Measurements from ENCODE around the gene ARHGEF16. TPM values are rescaled to one million over a fixed set of nuclear protein-coding genes. Genes with fewer than 3 reads are reported as not detected.

The ARHGEF16 gene
- polyA plus RNA-seq, 1 of the 3 experiments (the other 2 are of a cell fraction), result 0.18 TPM

DNA sequence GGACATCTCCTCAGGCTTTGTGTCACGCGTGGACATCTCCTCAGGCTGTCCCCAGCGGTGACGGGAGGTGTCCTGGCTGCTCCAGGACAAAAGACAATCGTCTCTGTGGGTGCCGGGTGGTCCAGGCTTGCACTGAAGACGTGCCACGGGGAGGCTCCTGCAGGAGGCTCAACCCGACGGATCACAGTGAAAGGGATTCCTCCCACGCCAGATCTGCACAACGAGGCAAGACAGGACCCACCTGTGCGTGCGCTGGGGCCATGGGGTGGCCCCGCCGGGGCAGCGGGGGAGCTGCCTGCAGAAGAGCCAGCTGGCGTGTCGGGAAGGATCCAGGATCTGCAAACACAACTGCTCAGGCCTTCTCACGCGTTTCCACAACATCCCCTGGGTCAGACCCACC is 18.8 kb upstream of the ARHGEF16 start (continued):
- TF ChIP-seq USF1 (IDR thresholded peaks at IDR 0.05; ENCODE audit: borderline replicate concordance, low read depth), result no peak
- TF ChIP-seq RXRA (IDR thresholded peaks at IDR 0.05; ENCODE audit: borderline replicate concordance, low read depth), result no peak
- TF ChIP-seq EP300 (IDR thresholded peaks at IDR 0.05; ENCODE audit: borderline replicate concordance in 1 of 2, low read depth in 1 of 2, low read length in 1 of 2), result no peak
- no peak for TF ChIP-seq REST (IDR thresholded peaks at IDR 0.05; ENCODE audit: low read depth, low read length)
- no peak for TF ChIP-seq MAX (IDR thresholded peaks at IDR 0.05; ENCODE audit: low read depth)

DNA sequence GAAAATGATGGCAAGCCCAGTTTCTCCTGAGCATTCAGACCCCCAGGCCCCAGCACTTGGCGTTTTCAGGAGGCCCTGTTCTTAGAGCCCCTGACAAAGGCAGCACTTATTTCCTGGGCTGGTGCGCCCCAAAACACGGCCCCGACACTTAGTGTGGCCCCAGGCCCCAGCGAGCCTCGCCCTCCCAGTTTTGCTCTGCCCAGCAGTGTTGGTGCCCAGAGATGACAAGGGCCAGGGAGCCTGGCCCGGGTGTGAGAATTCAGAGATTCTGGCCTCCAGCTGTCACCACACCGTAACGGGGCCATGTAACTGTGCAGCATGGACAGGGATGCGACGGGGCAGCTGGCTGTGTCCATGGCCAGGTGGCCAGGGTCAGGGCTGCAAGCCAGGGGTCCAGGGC is 18.0 kb upstream of the ARHGEF16 start:
- H4K20me1 ChIP-seq (ENCODE audit: insufficient read depth), result no peaks in the 10 kb centered on the region
- H3F3A ChIP-seq (replicated peaks; ENCODE audit: insufficient read depth), result no peaks in the 10 kb centered on the region
- no peaks in the 10 kb centered on the region for H3K9me3 ChIP-seq
- ChIA-PET POLR2A (no interaction called here), CTCF (interaction anchor here (3.1 kb wide), 1 partner anchor 17 kb away, joined by 22 read pairs; no protein-coding TSS in a partner anchor)
- DNase-seq, result no peak
- H3K27ac ChIP-seq (ENCODE audit: low read depth in 2 of 2, low read length in 1 of 2), result no peak overlapping the region
- no peaks in the 10 kb centered on the region for H3K4me1 ChIP-seq (ENCODE audit: control insufficient read depth in 1 of 2, insufficient read depth in 2 of 2, low read depth in 1 of 2, low read length in 1 of 2)
- no peak overlapping the region for H3K9ac ChIP-seq
- peaks cover 14% of the 10 kb centered on the region; the same call in 1 of the 2 replicates for H3K27me3 ChIP-seq (ENCODE audit: insufficient read depth)
- H3K36me3 ChIP-seq (replicated peaks in 1 of 2; ENCODE audit: control insufficient read depth in 1 of 2, insufficient read depth in 2 of 2, low read length in 1 of 2), result no peaks in the 10 kb centered on the region
- no peak overlapping the region for H3K4me3 ChIP-seq (ENCODE audit: low read depth in 2 of 2, low read length in 1 of 2)
- H3K9me2 ChIP-seq, result no peaks in the 10 kb centered on the region
- no peak overlapping the region for H2AFZ ChIP-seq (ENCODE audit: low read depth)
- 0% methylated on average over 1 of the region's 11 CpGs for WGBS (ENCODE audit: low lambda C conversion rate)
- TF ChIP-seq FOSL2 (IDR thresholded peaks at IDR 0.05; ENCODE audit: borderline replicate concordance, low read depth), result no peak
- no peak for TF ChIP-seq RXRA (IDR thresholded peaks at IDR 0.05; ENCODE audit: borderline replicate concordance, low read depth)
- TF ChIP-seq, protein P1, sequence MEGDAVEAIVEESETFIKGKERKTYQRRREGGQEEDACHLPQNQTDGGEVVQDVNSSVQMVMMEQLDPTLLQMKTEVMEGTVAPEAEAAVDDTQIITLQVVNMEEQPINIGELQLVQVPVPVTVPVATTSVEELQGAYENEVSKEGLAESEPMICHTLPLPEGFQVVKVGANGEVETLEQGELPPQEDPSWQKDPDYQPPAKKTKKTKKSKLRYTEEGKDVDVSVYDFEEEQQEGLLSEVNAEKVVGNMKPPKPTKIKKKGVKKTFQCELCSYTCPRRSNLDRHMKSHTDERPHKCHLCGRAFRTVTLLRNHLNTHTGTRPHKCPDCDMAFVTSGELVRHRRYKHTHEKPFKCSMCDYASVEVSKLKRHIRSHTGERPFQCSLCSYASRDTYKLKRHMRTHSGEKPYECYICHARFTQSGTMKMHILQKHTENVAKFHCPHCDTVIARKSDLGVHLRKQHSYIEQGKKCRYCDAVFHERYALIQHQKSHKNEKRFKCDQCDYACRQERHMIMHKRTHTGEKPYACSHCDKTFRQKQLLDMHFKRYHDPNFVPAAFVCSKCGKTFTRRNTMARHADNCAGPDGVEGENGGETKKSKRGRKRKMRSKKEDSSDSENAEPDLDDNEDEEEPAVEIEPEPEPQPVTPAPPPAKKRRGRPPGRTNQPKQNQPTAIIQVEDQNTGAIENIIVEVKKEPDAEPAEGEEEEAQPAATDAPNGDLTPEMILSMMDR (IDR thresholded peaks at IDR 0.05), result no peak
- no peaks in the 10 kb centered on the region for H3K79me2 ChIP-seq (ENCODE audit: insufficient read depth)
- H3K4me2 ChIP-seq, result no peak overlapping the region

Measured in SK-N-SH (cell line).